ENCODE data around the gene NOB1.
"Not testable (repeated sequence)": the region's sequence is repeated elsewhere in the genome, so short reads cannot be mapped to it uniquely, and the experiment has no call there.

Gene NOB1

DNA sequence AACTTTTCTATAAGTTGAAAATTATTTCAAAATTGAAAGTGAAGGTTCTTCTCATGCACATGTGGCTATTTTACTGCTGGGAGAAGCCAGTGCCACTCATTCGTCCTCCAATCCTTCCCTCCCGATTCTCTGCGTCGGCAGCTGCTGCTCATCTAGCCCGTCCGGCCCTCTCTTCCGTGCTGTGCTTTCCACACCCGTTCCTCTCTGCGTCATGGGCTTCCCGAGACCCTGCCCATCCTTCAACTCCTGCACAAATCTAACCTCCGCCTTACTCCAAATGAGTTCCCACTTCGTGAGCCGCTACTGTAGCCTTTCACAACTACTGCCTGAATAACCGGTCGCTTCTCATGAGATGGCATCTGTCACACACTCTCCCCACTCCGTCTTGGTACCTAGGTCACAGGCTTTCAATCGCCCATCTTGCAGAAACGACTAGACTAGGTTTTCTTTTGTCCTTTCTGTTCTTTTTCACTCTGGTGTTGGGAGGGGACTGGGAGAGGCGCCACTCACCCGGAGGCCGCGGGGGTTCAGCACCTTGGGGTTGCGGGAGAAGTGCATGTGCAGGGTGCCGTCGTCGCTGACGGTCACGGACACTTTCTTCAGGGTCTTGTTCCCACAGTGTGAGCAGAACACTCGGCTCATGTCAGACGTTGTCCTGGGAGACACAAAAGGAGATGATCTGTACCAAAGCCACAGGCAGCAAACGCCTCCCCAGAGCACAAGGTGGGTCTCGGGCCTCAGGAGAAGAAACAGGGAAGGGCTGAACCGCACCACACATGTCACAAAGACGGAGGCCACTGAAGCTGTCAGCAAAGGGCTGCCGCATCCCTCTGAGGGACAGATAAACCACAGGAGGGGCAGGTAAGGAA is 10.1 kb downstream of the NOB1 start:
- H3K27me3 ChIP-seq (replicated peaks) = no peaks in the 10 kb centered on the region
- in situ Hi-C loops (cut with HindIII; ENCODE audit: low pct_ligation_motif_present, low sequenced_read_pairs) = no loop called here
- no peak overlapping the region for H3K4me3 ChIP-seq (ENCODE audit: low read depth, low read length)
- no peak for DNase-seq
- no peak overlapping the region for H3K27ac ChIP-seq
- peaks cover 90% of the 10 kb centered on the region for H3K36me3 ChIP-seq (replicated peaks)
- TF ChIP-seq, protein P1, sequence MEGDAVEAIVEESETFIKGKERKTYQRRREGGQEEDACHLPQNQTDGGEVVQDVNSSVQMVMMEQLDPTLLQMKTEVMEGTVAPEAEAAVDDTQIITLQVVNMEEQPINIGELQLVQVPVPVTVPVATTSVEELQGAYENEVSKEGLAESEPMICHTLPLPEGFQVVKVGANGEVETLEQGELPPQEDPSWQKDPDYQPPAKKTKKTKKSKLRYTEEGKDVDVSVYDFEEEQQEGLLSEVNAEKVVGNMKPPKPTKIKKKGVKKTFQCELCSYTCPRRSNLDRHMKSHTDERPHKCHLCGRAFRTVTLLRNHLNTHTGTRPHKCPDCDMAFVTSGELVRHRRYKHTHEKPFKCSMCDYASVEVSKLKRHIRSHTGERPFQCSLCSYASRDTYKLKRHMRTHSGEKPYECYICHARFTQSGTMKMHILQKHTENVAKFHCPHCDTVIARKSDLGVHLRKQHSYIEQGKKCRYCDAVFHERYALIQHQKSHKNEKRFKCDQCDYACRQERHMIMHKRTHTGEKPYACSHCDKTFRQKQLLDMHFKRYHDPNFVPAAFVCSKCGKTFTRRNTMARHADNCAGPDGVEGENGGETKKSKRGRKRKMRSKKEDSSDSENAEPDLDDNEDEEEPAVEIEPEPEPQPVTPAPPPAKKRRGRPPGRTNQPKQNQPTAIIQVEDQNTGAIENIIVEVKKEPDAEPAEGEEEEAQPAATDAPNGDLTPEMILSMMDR (IDR thresholded peaks at IDR 0.05; ENCODE audit: low read depth, low read length, missing control alignments) = no peak

DNA sequence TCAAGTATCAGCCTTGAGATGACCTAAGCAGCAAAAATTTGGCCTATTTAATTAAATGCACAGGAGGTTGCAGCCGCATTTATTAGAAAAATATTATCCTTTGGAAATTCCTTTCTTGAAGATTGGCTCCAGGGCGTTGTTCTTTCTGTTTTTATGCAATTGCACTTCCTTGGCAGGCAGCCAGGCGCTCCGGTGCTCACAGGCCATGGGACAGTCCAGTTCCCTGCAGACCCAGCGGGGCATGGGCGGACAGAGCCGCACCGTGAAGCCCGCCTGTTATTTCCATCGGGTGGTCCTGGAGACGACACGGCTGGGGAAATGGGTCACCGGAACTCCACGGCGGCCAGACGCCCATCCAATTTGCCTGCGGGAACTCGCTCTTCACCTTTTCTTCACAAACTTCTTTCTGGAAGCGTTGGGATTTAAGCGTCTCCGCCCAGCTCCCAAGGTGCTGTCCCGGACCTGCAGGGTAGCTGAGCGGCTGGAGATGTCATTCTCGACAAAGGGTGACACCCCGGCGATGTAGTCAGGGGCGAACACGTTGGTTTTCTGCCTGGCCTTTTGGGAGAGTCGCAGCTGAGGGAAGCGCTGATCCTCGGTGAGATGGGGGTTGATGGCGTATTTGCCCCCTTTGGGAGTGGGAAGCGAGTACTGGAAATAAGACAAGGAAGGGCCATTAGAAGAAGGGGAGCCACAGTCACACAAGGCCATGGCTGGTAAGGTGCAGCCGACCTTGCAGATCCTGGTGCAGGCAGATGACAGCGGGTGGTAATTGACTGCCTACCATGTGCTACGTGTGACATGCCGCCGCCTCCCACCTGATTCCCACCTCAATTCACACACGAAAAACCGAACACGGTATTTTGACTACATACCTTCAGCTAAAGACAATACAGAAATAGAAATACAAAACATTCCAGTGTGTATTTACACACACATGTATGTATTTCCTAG is 12.5 kb downstream of the NOB1 start:
- no peak overlapping the region for H3K27ac ChIP-seq
- no peaks in the 10 kb centered on the region for H3K27me3 ChIP-seq (replicated peaks)
- TF ChIP-seq, protein P1 (IDR thresholded peaks at IDR 0.05; ENCODE audit: low read depth, low read length, missing control alignments) = no peak
- in situ Hi-C loops (cut with HindIII; ENCODE audit: low pct_ligation_motif_present, low sequenced_read_pairs) = no loop called here
- H3K36me3 ChIP-seq (replicated peaks) = peaks cover 67% of the 10 kb centered on the region
- H3K4me3 ChIP-seq (ENCODE audit: low read depth, low read length) = no peak overlapping the region
- peak; percentile 57 for DNase-seq

DNA sequence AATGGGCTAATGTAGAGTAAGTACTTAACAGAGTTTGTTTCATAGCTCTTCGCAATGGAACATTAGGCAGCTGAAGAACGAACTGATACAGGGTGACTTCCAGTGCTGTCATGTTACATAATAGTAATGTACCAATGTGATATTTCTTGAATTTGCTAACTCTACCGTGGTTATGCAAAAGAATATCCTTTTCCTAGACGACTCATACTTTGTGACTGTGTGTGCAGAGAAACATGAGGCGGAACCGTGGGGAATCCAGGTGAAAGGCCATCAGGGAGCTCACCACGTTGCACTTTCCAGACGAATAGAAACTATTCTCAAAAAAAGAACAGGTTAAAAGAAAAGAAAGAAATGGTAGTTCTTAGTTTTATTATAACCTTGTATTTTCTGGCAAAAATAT is 13.2 kb downstream of the NOB1 start:
- peaks cover 62% of the 10 kb centered on the region for H3K36me3 ChIP-seq (replicated peaks)
- DNase-seq = peak; percentile 8

DNA sequence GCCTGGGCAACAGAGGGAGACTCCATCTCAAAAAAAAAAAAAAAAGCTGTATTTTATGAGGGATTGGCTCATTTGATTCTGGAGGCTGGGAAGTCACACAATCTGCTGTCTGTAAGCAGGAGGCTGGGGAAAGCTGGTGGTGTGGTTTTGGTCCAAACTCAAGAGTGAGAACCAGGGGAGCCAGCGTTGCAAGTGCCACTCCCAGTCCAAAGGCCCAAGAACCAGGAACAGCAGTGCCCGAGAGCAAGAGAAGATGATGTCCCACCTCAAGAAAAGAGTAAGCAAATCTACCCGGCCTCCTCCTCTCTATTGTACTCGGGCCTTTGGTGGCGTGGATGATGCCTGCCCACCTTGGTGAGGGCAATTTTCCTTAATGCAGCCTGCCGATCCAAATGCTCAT is 22.6 kb downstream of the NOB1 start:
- DNase-seq = no peak
- TF ChIP-seq, protein P1 (IDR thresholded peaks at IDR 0.05; ENCODE audit: low read depth, low read length, missing control alignments) = no peak
- Histone ChIP-seq H3K36me3 (replicated peaks) (no peaks in the 10 kb centered on the region), H3K27me3 (replicated peaks) (no peaks in the 10 kb centered on the region), H3K4me3 (ENCODE audit: low read depth, low read length) (no peak overlapping the region), H3K27ac (no peak overlapping the region)
- in situ Hi-C loops (cut with HindIII; ENCODE audit: low pct_ligation_motif_present, low sequenced_read_pairs) = no loop called here

More for the DNA sequence above, 13.2 kb downstream of the NOB1 start:
- TF ChIP-seq, protein P1 (IDR thresholded peaks at IDR 0.05; ENCODE audit: low read depth, low read length, missing control alignments) = no peak
- no peaks in the 10 kb centered on the region for H3K27me3 ChIP-seq (replicated peaks)
- H3K27ac ChIP-seq = no peak overlapping the region
- H3K4me3 ChIP-seq (ENCODE audit: low read depth, low read length) = no peak overlapping the region
- in situ Hi-C loops (cut with HindIII; ENCODE audit: low pct_ligation_motif_present, low sequenced_read_pairs) = no loop called here

DNA sequence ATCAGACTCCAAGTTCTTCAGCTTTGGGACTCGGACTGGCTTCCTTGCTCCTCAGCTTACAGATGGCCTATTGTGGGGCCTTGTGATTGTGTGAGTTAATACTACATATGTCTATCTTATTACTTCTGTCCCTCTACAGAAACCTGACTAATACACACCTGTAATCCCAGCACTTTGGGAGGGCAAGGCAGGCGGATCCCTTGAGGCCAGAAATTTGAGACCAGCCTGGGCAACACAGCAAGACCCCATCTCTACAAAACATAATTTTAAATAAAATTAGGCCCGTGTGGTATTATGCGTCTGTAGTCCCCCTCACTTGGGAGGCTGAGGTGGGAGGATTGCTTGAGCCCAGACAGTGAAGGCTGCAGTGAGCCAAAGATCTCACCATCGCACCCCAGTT is 23.4 kb downstream of the NOB1 start:
- H3K27me3 ChIP-seq (replicated peaks); in situ Hi-C loops (cut with HindIII; ENCODE audit: low pct_ligation_motif_present, low sequenced_read_pairs); H3K4me3 ChIP-seq (ENCODE audit: low read depth, low read length); DNase-seq; H3K27ac ChIP-seq; H3K36me3 ChIP-seq (replicated peaks): not testable (repeated sequence)

DNA sequence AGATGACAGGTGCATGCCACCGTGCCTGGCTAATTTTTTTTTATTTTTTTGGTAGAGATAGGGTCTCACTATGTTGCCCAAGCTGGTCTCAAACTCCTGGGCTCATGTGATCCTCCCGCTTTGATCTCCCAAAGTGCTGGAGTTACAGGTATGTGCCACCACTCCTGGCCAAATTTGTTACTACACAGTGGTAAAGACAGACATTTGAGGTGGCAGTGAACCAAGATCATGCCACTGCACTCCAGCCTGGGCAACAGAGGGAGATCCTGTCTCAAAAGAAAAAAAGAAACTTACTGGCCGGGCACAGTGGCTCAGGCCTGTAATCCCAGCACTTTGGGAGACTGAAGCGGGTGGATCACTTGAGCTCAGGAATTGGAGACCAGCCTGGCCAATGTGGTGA is 25.7 kb downstream of the NOB1 start:
- H3K27ac ChIP-seq; H3K27me3 ChIP-seq (replicated peaks); in situ Hi-C loops (cut with HindIII; ENCODE audit: low pct_ligation_motif_present, low sequenced_read_pairs); H3K36me3 ChIP-seq (replicated peaks); DNase-seq; H3K4me3 ChIP-seq (ENCODE audit: low read depth, low read length): not testable (repeated sequence)
